Caco-2 (cell line): Measurements from ENCODE around the gene VPS13C. TPM values are rescaled to one million over a fixed set of nuclear protein-coding genes. Genes with fewer than 3 reads are reported as not detected.

ENCODE experiments used
- BruUV-seq: library from RNA; stranded (reverse); fragments of 400-500 nt; replicated peaks from 2 replicates; lab custom pipeline; 2021; lab: Mats Ljungman, UMichigan
- CTCF ChIA-PET: fragments of 300-600 bp; sonication (Branson Sonifier 250); formaldehyde crosslinking; loops from one replicate; lab custom pipeline; 2022; ENCODE audit warnings: antibody characterized with exemption; lab: Charles Lee
- POLR2A ChIA-PET: fragments of 300-600 bp; sonication (Branson Sonifier 250); formaldehyde crosslinking; loops from one replicate; lab custom pipeline; 2022; ENCODE audit warnings: antibody characterized with exemption; lab: Charles Lee
- DNase-seq, 2 experiments: peaks; one replicate each; pipeline versions ENCODE4 v3.0.0 to v3.0.0-alpha.2; 2020 to 2022
- H3K27me3 ChIP-seq: replicated peaks from 2 replicates; pipeline ENCODE4 v1.6.0; 2011; ENCODE audit warnings: low read length; ENCODE audit not compliant: control insufficient read depth, insufficient read depth
- H3K36me3 ChIP-seq: 2 replicates; pipeline ENCODE4 v1.5.1; 2011; ENCODE audit warnings: low read length; ENCODE audit not compliant: control insufficient read depth, insufficient read depth
- H3K4me1 ChIP-seq: fragments of 250-450 bp; sonication (Bioruptor Pico); 2 replicates; pipeline ENCODE4 v1.5.1; 2020; ENCODE audit warnings: mild to moderate bottlenecking
- H3K4me3 ChIP-seq: 2 replicates; pipeline ENCODE4 v1.5.1; 2011; ENCODE audit warnings: low read depth, mild to moderate bottlenecking, control low read depth, low read length
- H3K9me3 ChIP-seq: fragments of 250-450 bp; sonication (Bioruptor Pico); 2 replicates; pipeline ENCODE4 v1.5.1; 2020; ENCODE audit warnings: mild to moderate bottlenecking, moderate library complexity
- H3K27ac Mint-ChIP-seq: one replicate; pipeline ENCODE4 v1.8.0; 2022; ENCODE audit warnings: mixed read lengths; ENCODE audit not compliant: unreplicated experiment
- H3K27me3 Mint-ChIP-seq: one replicate; pipeline ENCODE4 v1.8.0; 2022; ENCODE audit warnings: mixed read lengths; ENCODE audit not compliant: insufficient read depth, unreplicated experiment
- H3K36me3 Mint-ChIP-seq: one replicate; pipeline ENCODE4 v1.8.0; 2022; ENCODE audit warnings: mild to moderate bottlenecking, mixed read lengths; ENCODE audit not compliant: insufficient read depth, unreplicated experiment
- H3K4me1 Mint-ChIP-seq: one replicate; pipeline ENCODE4 v1.8.0; 2022; ENCODE audit warnings: low read depth, mixed read lengths; ENCODE audit not compliant: unreplicated experiment
- H3K4me3 Mint-ChIP-seq: one replicate; pipeline ENCODE4 v1.8.0; 2022; ENCODE audit warnings: mild to moderate bottlenecking, moderate library complexity, mixed read lengths; ENCODE audit not compliant: unreplicated experiment
- H3K9me3 Mint-ChIP-seq: one replicate; pipeline ENCODE4 v1.8.0; 2022; ENCODE audit warnings: mixed read lengths; ENCODE audit not compliant: unreplicated experiment
- intact Hi-C: fragments of 100-400 bp; cut with micrococcal nuclease; formaldehyde crosslinking; loops from one replicate; pipeline ENCODE4 v1.10.0; 2022; ENCODE audit not compliant: unreplicated experiment
- total RNA-seq: library from RNA; stranded (reverse); gene quantifications from 2 replicates; pipeline ENCODE4 v1.2.3, GENCODE V29; 2022
- TF ChIP-seq, protein P1 (sequence below), 2 experiments: fragments of 200-600 bp in 1 of 2; IDR thresholded peaks; 1 replicate in 1 of 2; 2 replicates in 1 of 2; pipeline versions ENCODE4 v1.5.1 to v1.8.0; 2011 to 2022; ENCODE audit warnings: antibody characterized with exemption in 1 of 2, control low read depth in 1 of 2, inconsistent platforms in 1 of 2, low read depth in 1 of 2, low read length in 1 of 2, mild to moderate bottlenecking in 1 of 2, moderate library complexity in 1 of 2; ENCODE audit not compliant: insufficient read depth in 1 of 2, severe bottlenecking in 1 of 2, unreplicated experiment in 1 of 2

The VPS13C gene
- total RNA-seq, 1 experiment from 2014 or later, result 42.4 TPM

DNA sequence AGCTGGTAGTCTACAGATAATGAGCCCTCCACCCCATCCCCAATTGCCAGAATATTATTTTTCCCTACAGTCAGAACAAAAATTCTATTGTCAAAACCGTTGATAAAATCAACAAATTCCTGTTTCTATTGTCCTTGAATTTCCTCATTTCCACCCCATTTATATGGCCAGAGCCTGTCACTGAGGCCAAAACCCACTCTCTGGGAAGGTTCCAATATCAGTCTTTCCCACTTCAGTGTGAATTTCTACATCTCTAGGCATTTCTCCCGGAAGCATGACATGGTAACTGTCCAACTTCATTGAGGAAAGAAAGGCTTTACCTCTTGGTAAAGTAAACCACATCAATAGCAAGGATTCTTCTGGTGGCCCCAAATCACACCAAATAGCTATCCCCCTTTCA, 48.2 kb upstream of the VPS13C start:
- intact Hi-C loops, result no loop called here

DNA sequence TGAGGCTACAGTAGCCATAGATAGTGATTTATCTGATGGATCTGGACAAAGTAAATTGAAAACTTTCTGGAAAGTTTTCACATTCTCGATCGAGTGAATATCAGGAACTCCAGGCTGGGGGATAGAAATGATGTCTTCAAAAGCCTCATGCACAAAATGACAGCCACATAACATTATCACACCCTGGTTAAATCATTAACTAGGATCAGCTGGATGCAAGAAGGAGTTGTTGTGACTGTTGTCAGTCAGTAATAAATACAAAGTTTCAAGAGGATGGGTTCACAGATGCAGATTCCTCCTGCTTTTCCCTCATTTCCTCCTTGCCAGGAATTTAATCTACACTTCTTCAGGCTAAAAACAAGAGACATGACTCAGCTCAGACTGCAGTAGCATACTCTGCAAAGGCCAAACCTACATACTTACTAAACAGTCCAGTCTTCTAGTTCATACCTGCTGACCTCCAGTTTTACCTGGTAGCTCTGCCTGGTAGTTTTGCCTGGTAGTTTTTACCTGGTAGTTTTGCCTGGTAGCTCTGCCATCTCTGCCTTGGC, 47.4 kb upstream of the VPS13C start:
- no peaks in the 10 kb centered on the region for H3K9me3 Mint-ChIP-seq
- TF ChIP-seq, protein P1, sequence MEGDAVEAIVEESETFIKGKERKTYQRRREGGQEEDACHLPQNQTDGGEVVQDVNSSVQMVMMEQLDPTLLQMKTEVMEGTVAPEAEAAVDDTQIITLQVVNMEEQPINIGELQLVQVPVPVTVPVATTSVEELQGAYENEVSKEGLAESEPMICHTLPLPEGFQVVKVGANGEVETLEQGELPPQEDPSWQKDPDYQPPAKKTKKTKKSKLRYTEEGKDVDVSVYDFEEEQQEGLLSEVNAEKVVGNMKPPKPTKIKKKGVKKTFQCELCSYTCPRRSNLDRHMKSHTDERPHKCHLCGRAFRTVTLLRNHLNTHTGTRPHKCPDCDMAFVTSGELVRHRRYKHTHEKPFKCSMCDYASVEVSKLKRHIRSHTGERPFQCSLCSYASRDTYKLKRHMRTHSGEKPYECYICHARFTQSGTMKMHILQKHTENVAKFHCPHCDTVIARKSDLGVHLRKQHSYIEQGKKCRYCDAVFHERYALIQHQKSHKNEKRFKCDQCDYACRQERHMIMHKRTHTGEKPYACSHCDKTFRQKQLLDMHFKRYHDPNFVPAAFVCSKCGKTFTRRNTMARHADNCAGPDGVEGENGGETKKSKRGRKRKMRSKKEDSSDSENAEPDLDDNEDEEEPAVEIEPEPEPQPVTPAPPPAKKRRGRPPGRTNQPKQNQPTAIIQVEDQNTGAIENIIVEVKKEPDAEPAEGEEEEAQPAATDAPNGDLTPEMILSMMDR (IDR thresholded peaks at IDR 0.05; ENCODE audit: insufficient read depth in 1 of 2, low read depth in 1 of 2, low read length in 1 of 2, severe bottlenecking in 1 of 2, unreplicated experiment in 1 of 2), result no peak
- H3K9me3 ChIP-seq, result no peaks in the 10 kb centered on the region
- no peaks in the 10 kb centered on the region for H3K27me3 ChIP-seq
- no peaks in the 10 kb centered on the region for H3K36me3 ChIP-seq
- DNase-seq, result no peak
- ChIA-PET POLR2A (no interaction called here), CTCF (no interaction called here)
- intact Hi-C loops, result no loop called here
- H3K36me3 Mint-ChIP-seq, result no peaks in the 10 kb centered on the region
- H3K27ac Mint-ChIP-seq, result no peak overlapping the region
- no peaks in the 10 kb centered on the region for H3K4me1 Mint-ChIP-seq
- H3K4me3 Mint-ChIP-seq, result no peak overlapping the region
- BruUV-seq, result no TSS peak
- no peak overlapping the region for H3K4me3 ChIP-seq
- peaks cover 3% of the 10 kb centered on the region; the same call in 1 of the 2 replicates for H3K4me1 ChIP-seq
- no peaks in the 10 kb centered on the region for H3K27me3 Mint-ChIP-seq

More for the DNA sequence above, 48.2 kb upstream of the VPS13C start:
- no peaks in the 10 kb centered on the region for H3K36me3 ChIP-seq
- BruUV-seq, result no TSS peak
- no peaks in the 10 kb centered on the region for H3K4me1 Mint-ChIP-seq
- ChIA-PET POLR2A (no interaction called here), CTCF (no interaction called here)
- H3K4me1 ChIP-seq, result peaks cover 3% of the 10 kb centered on the region; the same call in 1 of the 2 replicates
- no peaks in the 10 kb centered on the region for H3K9me3 ChIP-seq
- H3K4me3 ChIP-seq, result no peak overlapping the region
- no peak overlapping the region for H3K4me3 Mint-ChIP-seq
- TF ChIP-seq, protein P1 (IDR thresholded peaks at IDR 0.05; ENCODE audit: insufficient read depth in 1 of 2, low read depth in 1 of 2, low read length in 1 of 2, severe bottlenecking in 1 of 2, unreplicated experiment in 1 of 2), result no peak
- H3K36me3 Mint-ChIP-seq, result no peaks in the 10 kb centered on the region
- no peaks in the 10 kb centered on the region for H3K27me3 Mint-ChIP-seq
- H3K27me3 ChIP-seq, result no peaks in the 10 kb centered on the region
- no peaks in the 10 kb centered on the region for H3K9me3 Mint-ChIP-seq
- no peak overlapping the region for H3K27ac Mint-ChIP-seq
- DNase-seq, result no peak

DNA sequence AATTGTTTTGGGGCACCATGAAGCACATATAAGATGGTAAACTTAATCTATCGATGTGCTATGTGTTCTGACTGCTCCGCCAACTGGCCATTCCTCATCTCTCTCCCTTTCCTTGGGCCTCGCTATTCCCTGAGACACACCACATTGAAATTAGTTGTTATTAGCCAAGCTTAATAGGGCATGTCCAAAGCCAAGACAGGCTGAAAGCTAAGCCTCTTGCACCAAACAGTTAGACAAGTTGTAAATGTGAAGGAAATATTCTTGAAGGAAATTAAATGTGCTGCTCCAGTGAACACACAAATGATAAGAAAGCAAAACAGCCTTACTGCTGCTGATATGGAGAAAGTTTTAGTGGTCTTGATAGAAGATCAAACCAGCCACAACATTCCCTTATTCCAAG, 45.8 kb upstream of the VPS13C start:
- Mint-ChIP-seq H3K4me1 (no peaks in the 10 kb centered on the region), H3K36me3 (no peaks in the 10 kb centered on the region), H3K4me3 (no peak overlapping the region), H3K9me3 (no peaks in the 10 kb centered on the region), H3K27ac (no peak overlapping the region), H3K27me3 (no peaks in the 10 kb centered on the region)
- ChIA-PET POLR2A (no interaction called here), CTCF (no interaction called here)
- Histone ChIP-seq H3K9me3 (no peaks in the 10 kb centered on the region), H3K27me3 (no peaks in the 10 kb centered on the region), H3K4me3 (no peak overlapping the region), H3K36me3 (no peaks in the 10 kb centered on the region), H3K4me1 (peaks cover 3% of the 10 kb centered on the region; the same call in 1 of the 2 replicates)
- no peak for DNase-seq
- intact Hi-C loops, result no loop called here
- BruUV-seq, result no TSS peak
- TF ChIP-seq, protein P1 (IDR thresholded peaks at IDR 0.05; ENCODE audit: insufficient read depth in 1 of 2, low read depth in 1 of 2, low read length in 1 of 2, severe bottlenecking in 1 of 2, unreplicated experiment in 1 of 2), result no peak
